IMR-90 (cell line): ENCODE measurements around the gene FXN. TPM values are rescaled to one million over a fixed set of nuclear protein-coding genes. Genes with fewer than 3 reads are reported as not detected.

Source experiments
- ATAC-seq: fragments of 200-7000 bp; cut with Tn5 transposase; 2 replicates; pipeline ENCODE4 v1.9.1; 2020; ENCODE audit warnings: low read depth, mild to moderate bottlenecking, moderate library complexity
- BruUV-seq: library from RNA; stranded (reverse); fragments of 400-500 nt; replicated peaks from 2 replicates; lab custom pipeline; 2021; lab: Mats Ljungman, UMichigan
- CTCF ChIA-PET: fragments of 300-600 bp; formaldehyde crosslinking; extraction: SDS; loops from one replicate; lab custom pipeline; 2021; ENCODE audit warnings: antibody characterized with exemption; lab: Yijun Ruan, JAX
- POLR2A ChIA-PET: fragments of 300-600 bp; sonication (Branson Sonifier 250); formaldehyde crosslinking; loops from one replicate; lab custom pipeline; 2022; ENCODE audit warnings: antibody characterized with exemption; ENCODE audit not compliant: unreplicated experiment; lab: Charles Lee
- DNase-seq: peaks from one replicate; pipeline ENCODE4 v3.0.0; 2013
- H2AFZ ChIP-seq: replicated peaks from 2 replicates; pipeline ENCODE3; 2013; ENCODE audit warnings: low read length, mild to moderate bottlenecking; ENCODE audit not compliant: poor library complexity
- H2AK5ac ChIP-seq: 2 replicates; pipeline ENCODE4 v1.6.1; 2013; ENCODE audit warnings: low read depth, low read length, inconsistent platforms
- H2AK9ac ChIP-seq: replicated peaks from 2 replicates; pipeline ENCODE3; 2013; ENCODE audit warnings: mild to moderate bottlenecking, low read depth, low read length, moderate library complexity; ENCODE audit not compliant: poor library complexity
- H2BK120ac ChIP-seq: 2 replicates; pipeline ENCODE4 v1.6.1; 2013; ENCODE audit warnings: low read depth, low read length, inconsistent platforms
- H2BK15ac ChIP-seq: 3 replicates; pipeline ENCODE4 v1.6.1; 2013; ENCODE audit warnings: low read depth, low read length, inconsistent platforms
- H2BK20ac ChIP-seq: 2 replicates; pipeline ENCODE4 v1.6.1; 2013; ENCODE audit warnings: low read depth, mild to moderate bottlenecking, inconsistent platforms, low read length, moderate library complexity
- H2BK5ac ChIP-seq: 2 replicates; pipeline ENCODE4 v1.6.1; 2013; ENCODE audit warnings: mild to moderate bottlenecking, low read depth, low read length, inconsistent platforms; ENCODE audit not compliant: poor library complexity, severe bottlenecking
- H3K14ac ChIP-seq: replicated peaks from 2 replicates; pipeline ENCODE4 v1.6.1; 2013; ENCODE audit warnings: low read depth, low read length, inconsistent platforms
- H3K18ac ChIP-seq: 2 replicates; pipeline ENCODE4 v1.6.1; 2013; ENCODE audit warnings: low read depth, low read length, control low read depth
- H3K23ac ChIP-seq: 2 replicates; pipeline ENCODE4 v1.6.1; 2013; ENCODE audit warnings: low read depth, low read length, inconsistent platforms
- H3K27ac ChIP-seq: 2 replicates; pipeline ENCODE4 v1.5.1; 2013; ENCODE audit warnings: mild to moderate bottlenecking, control low read depth, low read length; ENCODE audit not compliant: insufficient read depth
- H3K27me3 ChIP-seq: 2 replicates; pipeline ENCODE4 v1.6.1; 2013; ENCODE audit warnings: low read length; ENCODE audit not compliant: control insufficient read depth, insufficient read depth
- H3K36me3 ChIP-seq: 2 replicates; pipeline ENCODE4 v1.6.1; 2013; ENCODE audit warnings: low read length, mixed read lengths; ENCODE audit not compliant: control insufficient read depth, insufficient read depth
- H3K4ac ChIP-seq: 2 replicates; pipeline ENCODE4 v1.6.1; 2013; ENCODE audit warnings: low read depth, low read length, inconsistent platforms
- H3K4me1 ChIP-seq: 2 replicates; pipeline ENCODE4 v1.6.1; 2013; ENCODE audit warnings: low read length, mixed read lengths; ENCODE audit not compliant: control insufficient read depth, insufficient read depth
- H3K4me2 ChIP-seq: 2 replicates; pipeline ENCODE4 v1.6.1; 2013; ENCODE audit warnings: low read depth, mild to moderate bottlenecking, control low read depth, low read length, moderate library complexity
- H3K4me3 ChIP-seq: 2 replicates; pipeline ENCODE4 v1.5.1; 2013; ENCODE audit warnings: low read depth, mild to moderate bottlenecking, control low read depth, low read length, moderate library complexity; ENCODE audit not compliant: insufficient read depth
- H3K56ac ChIP-seq: 2 replicates; pipeline ENCODE4 v1.6.1; 2013; ENCODE audit warnings: low read length, inconsistent platforms; ENCODE audit not compliant: insufficient read depth; ENCODE audit errors: extremely low read depth
- H3K79me1 ChIP-seq, 2 experiments: 2 replicates each; pipeline ENCODE4 v1.6.1; 2013; ENCODE audit warnings: low read length in 2 of 2, inconsistent platforms in 1 of 2, low read depth in 1 of 2
- H3K9ac ChIP-seq: 2 replicates; pipeline ENCODE4 v1.6.1; 2013; ENCODE audit warnings: low read depth, low read length, control low read depth
- H3K9me1 ChIP-seq: 2 replicates; pipeline ENCODE4 v1.6.1; 2013; ENCODE audit warnings: low read length, inconsistent platforms; ENCODE audit not compliant: insufficient read depth
- H3K9me3 ChIP-seq: 2 replicates; pipeline ENCODE4 v1.6.1; 2013; ENCODE audit warnings: low read length; ENCODE audit not compliant: control insufficient read depth, insufficient read depth
- H4K20me1 ChIP-seq: 2 replicates; pipeline ENCODE4 v1.6.1; 2013; ENCODE audit warnings: low read length, inconsistent platforms; ENCODE audit not compliant: insufficient read depth
- H4K5ac ChIP-seq: 2 replicates; pipeline ENCODE4 v1.6.1; 2013; ENCODE audit warnings: mild to moderate bottlenecking, low read depth, low read length, control low read depth
- H4K8ac ChIP-seq, 2 experiments: 2 replicates each; pipeline ENCODE4 v1.6.1; 2013; ENCODE audit warnings: low read depth in 2 of 2, low read length in 2 of 2, control low read depth in 1 of 2, inconsistent platforms in 1 of 2
- H4K91ac ChIP-seq: 2 replicates; pipeline ENCODE4 v1.6.1; 2013; ENCODE audit warnings: low read depth, low read length, inconsistent platforms; ENCODE audit not compliant: insufficient read depth
- FOS ChIP-seq: fragments of 150-350 bp; IDR thresholded peaks from 2 replicates; pipeline ENCODE4 v1.6.1; 2016; ENCODE audit warnings: low read depth, low read length
- MAZ ChIP-seq: IDR thresholded peaks from 2 replicates; pipeline ENCODE4 v1.6.1; 2012; ENCODE audit warnings: low read depth, mild to moderate bottlenecking, low read length, improper control_type of control experiment, moderate library complexity, borderline replicate concordance
- WGBS, 2 experiments: methylation state at CpG; one replicate each; pipeline versions ENCODE4 v1.1.5 to v1.1.7; 2013; ENCODE audit warnings: missing lambda C conversion rate in 2 of 2; ENCODE audit not compliant: insufficient read length in 1 of 2; ENCODE audit errors: extremely low coverage in 2 of 2; 5-methylcytosine and 5-hydroxymethylcytosine counted together
- dilution Hi-C: fragments of 300-500 bp; cut with HindIII; formaldehyde crosslinking; loops from one replicate; pipeline ENCODE4 v1.14.3; 2018; ENCODE audit warnings: low sequenced_read_pairs; ENCODE audit not compliant: unreplicated experiment
- in situ Hi-C: fragments of 300-500 bp; cut with MboI; formaldehyde crosslinking; loops from 3 replicates; pipeline ENCODE4 v1.14.3; 2019; ENCODE audit warnings: low sequenced_read_pairs, inconsistent platforms, mixed read lengths
- intact Hi-C: fragments of 100-400 bp; cut with micrococcal nuclease; formaldehyde crosslinking; loops from 2 replicates; pipeline ENCODE4 v1.10.0; 2022
- polyA plus RNA-seq, 3 experiments: library from polyadenylated mRNA; depleted of rRNA; stranded (reverse); fragments of >200 nt; gene quantifications; 2 replicates each; pipeline ENCODE4 v1.2.3, GENCODE V29; 2012; ENCODE audit warnings: low replicate concordance in 1 of 3
- total RNA-seq: library from RNA; depleted of rRNA; stranded (reverse); fragments of >200 nt; gene quantifications from 2 replicates; pipeline ENCODE4 v1.2.3, GENCODE V29; 2012

Gene FXN
- total and polyA plus RNA-seq, 2 of the 4 experiments (the other 2 are of a cell fraction): 3.9 to 18.1 TPM

- BruUV-seq: no TSS peak
- Histone ChIP-seq H2AFZ (no peak overlapping the region), H3K9me3 (no peaks in the 10 kb centered on the region), H2BK120ac (no peak overlapping the region), H3K4me1 (peaks cover 2% of the 10 kb centered on the region; the same call in 1 of the 2 replicates), H3K4ac (no peak overlapping the region), H2BK20ac (no peak overlapping the region), H4K5ac (peak overlapping the region; percentile 29; the same call in 1 of the 2 replicates), H3K14ac (no peak overlapping the region), H4K20me1 (no peaks in the 10 kb centered on the region; the same call in 1 of the 2 replicates), H2BK15ac (no peak overlapping the region), H3K9me1 (peaks cover 2% of the 10 kb centered on the region; the same call in 1 of the 2 replicates), H2AK5ac (no peak overlapping the region), H3K27ac (peak overlapping the region; percentile 66; the same call in 1 of the 2 replicates), H2BK5ac (no peak overlapping the region), H3K79me1 (peaks cover 3 to 5% of the 10 kb centered on the region in 2 experiments; a peak in 3 of 4 replicates), H2AK9ac (no peak overlapping the region), H3K4me2 (no peak overlapping the region), H3K4me3 (no peak overlapping the region), H3K27me3 (no peaks in the 10 kb centered on the region), H3K18ac (peak overlapping the region; percentile 59; the same call in 1 of the 2 replicates), H3K36me3 (peaks cover 7% of the 10 kb centered on the region), H3K9ac (no peak overlapping the region), H3K23ac (no peak overlapping the region), H4K91ac (no peak overlapping the region), H4K8ac (no peak overlapping the region), H3K56ac (no peak overlapping the region)
- dilution Hi-C loops: no loop called here
- in situ Hi-C loops: loop anchor here (25.0 kb wide), 1 partner anchor 500 kb away; no protein-coding TSS in a partner anchor
- peak; percentile 79 for ATAC-seq
- peak; percentile 25 for DNase-seq
- intact Hi-C loops: no loop called here
- no CpG with 5 or more reads among the region's 5 CpGs for WGBS, 2 experiments
- ChIA-PET CTCF (interaction anchor here (0.6 kb wide), 1 partner anchor 86 kb away, joined by 3 read pairs; no protein-coding TSS in a partner anchor), POLR2A (no interaction called here)
- no peak for TF ChIP-seq MAZ
- TF ChIP-seq FOS: peak; percentile 52; the same call in 1 of the 2 replicates
These were observed 26.6 kb downstream of the FXN start for GRCh38 chr9:69062195-69062594.
